HG02870 (cell line): Measurements from ENCODE around the gene SLC25A18.

Experiments
- ATAC-seq: cut with Tn5 transposase; IDR thresholded peaks from one replicate; pipeline ENCODE4 v1.9.1; 2021; ENCODE audit warnings: mild to moderate bottlenecking, moderate library complexity; ENCODE audit not compliant: unreplicated experiment

The SLC25A18 gene

GRCh38 chr22:17569971-17570511 is 6.7 kb downstream of the SLC25A18 start:
- no peak for ATAC-seq

- ATAC-seq, result no peak
These were observed 7.7 kb downstream of the SLC25A18 start for GRCh38 chr22:17570851-17571631.

- ATAC-seq, result no peak
These were observed 11.9 kb downstream of the SLC25A18 start for GRCh38 chr22:17575151-17575550.

GRCh38 chr22:17575681-17576080 is 12.4 kb downstream of the SLC25A18 start:
- no peak for ATAC-seq

GRCh38 chr22:17576470-17576869 is 13.2 kb downstream of the SLC25A18 start:
- ATAC-seq, result no peak

GRCh38 chr22:17578136-17578754 is 14.9 kb downstream of the SLC25A18 start:
- no peak for ATAC-seq

GRCh38 chr22:17579535-17579981 is 16.3 kb downstream of the SLC25A18 start:
- ATAC-seq, result no peak

GRCh38 chr22:17580441-17581031 is 17.2 kb downstream of the SLC25A18 start:
- ATAC-seq, result no peak

GRCh38 chr22:17581056-17581455 is 17.8 kb downstream of the SLC25A18 start:
- ATAC-seq, result no peak

- no peak for ATAC-seq
These were observed 18.3 kb downstream of the SLC25A18 start for GRCh38 chr22:17581631-17582030.

- ATAC-seq, result no peak
These were observed 19.9 kb downstream of the SLC25A18 start for GRCh38 chr22:17583151-17583550.

GRCh38 chr22:17586831-17587440 is 23.6 kb downstream of the SLC25A18 start:
- ATAC-seq, result no peak

GRCh38 chr22:17587629-17588028 is 24.3 kb downstream of the SLC25A18 start:
- no peak for ATAC-seq

- no peak for ATAC-seq
These were observed 25.3 kb downstream of the SLC25A18 start for GRCh38 chr22:17588606-17589005.

- ATAC-seq, result no peak
These were observed 26.6 kb downstream of the SLC25A18 start for GRCh38 chr22:17589810-17590375.

- no peak for ATAC-seq
These were observed 27.3 kb downstream of the SLC25A18 start for GRCh38 chr22:17590586-17590985.

- no peak for ATAC-seq
These were observed 28.9 kb downstream of the SLC25A18 start for GRCh38 chr22:17592201-17592600.

- no peak for ATAC-seq
These were observed 32.9 kb downstream of the SLC25A18 start for GRCh38 chr22:17596226-17596625.

GRCh38 chr22:17597217-17597616 is 33.9 kb downstream of the SLC25A18 start:
- ATAC-seq, result no peak

GRCh38 chr22:17598318-17598717 is 35.0 kb downstream of the SLC25A18 start:
- ATAC-seq, result no peak

- ATAC-seq, result no peak
These were observed 37.7 kb downstream of the SLC25A18 start for GRCh38 chr22:17601031-17601430.
